ENCODE results near the gene MUC21. TPM values are rescaled to one million over a fixed set of nuclear protein-coding genes. Genes with fewer than 3 reads are reported as not detected.

The MUC21 gene
- total RNA-seq, 4 donors from 2014 or later = not detected

GRCh38 chr6:30942338-30943060 is 41.0 kb upstream of the MUC21 start:
- no peak for TF ChIP-seq POLR2A (IDR thresholded peaks at IDR 0.05)
- TF ChIP-seq, protein P1, sequence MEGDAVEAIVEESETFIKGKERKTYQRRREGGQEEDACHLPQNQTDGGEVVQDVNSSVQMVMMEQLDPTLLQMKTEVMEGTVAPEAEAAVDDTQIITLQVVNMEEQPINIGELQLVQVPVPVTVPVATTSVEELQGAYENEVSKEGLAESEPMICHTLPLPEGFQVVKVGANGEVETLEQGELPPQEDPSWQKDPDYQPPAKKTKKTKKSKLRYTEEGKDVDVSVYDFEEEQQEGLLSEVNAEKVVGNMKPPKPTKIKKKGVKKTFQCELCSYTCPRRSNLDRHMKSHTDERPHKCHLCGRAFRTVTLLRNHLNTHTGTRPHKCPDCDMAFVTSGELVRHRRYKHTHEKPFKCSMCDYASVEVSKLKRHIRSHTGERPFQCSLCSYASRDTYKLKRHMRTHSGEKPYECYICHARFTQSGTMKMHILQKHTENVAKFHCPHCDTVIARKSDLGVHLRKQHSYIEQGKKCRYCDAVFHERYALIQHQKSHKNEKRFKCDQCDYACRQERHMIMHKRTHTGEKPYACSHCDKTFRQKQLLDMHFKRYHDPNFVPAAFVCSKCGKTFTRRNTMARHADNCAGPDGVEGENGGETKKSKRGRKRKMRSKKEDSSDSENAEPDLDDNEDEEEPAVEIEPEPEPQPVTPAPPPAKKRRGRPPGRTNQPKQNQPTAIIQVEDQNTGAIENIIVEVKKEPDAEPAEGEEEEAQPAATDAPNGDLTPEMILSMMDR (IDR thresholded peaks at IDR 0.05) = no peak
- no peak overlapping the region for H3K4me3 ChIP-seq (ENCODE audit: low read depth, poor library complexity, severe bottlenecking)
- WGBS, 2 donors = 15 to 16% methylated on average over 15 of the region's 15 CpGs
- peak; percentile 50 to 87 for DNase-seq (ENCODE audit: low spot score in 2 of 2)
- intact Hi-C loops (cut with DNase I; ENCODE audit: low total_unique reads) = no loop called here

GRCh38 chr6:30944051-30944450 is 39.5 kb upstream of the MUC21 start:
- no peak for DNase-seq (ENCODE audit: low spot score in 2 of 2)
- 93 to 95% methylated on average over 4 of the region's 4 CpGs for WGBS, 2 donors
- H3K4me3 ChIP-seq (ENCODE audit: low read depth, poor library complexity, severe bottlenecking) = no peak overlapping the region
- no peak for TF ChIP-seq POLR2A (IDR thresholded peaks at IDR 0.05)
- TF ChIP-seq, protein P1 (IDR thresholded peaks at IDR 0.05) = no peak
- intact Hi-C loops (cut with DNase I; ENCODE audit: low total_unique reads) = no loop called here

DNA sequence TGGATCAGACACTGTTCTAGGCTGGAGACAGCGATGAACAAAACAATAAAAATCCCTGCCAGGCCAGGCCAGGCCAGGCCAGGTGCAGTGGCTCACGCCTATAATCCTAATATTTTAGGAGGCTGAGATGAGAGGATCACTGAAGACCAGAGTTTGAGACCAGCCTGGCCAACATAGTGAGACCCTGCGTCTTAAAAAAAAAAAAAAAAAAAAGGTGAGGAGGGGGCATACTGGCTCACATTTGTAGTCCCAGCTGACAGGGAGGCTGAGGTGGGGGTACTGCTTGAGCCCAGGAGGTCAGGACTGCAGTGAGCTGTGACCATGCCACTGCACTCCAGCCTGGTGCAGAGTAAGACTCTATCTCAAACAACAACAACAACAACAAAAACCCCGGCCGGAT is 38.2 kb upstream of the MUC21 start:
- TF ChIP-seq POLR2A (IDR thresholded peaks at IDR 0.05) = no peak
- TF ChIP-seq, protein P1 (IDR thresholded peaks at IDR 0.05) = no peak
- DNase-seq (ENCODE audit: low spot score in 2 of 2) = no peak
- intact Hi-C loops (cut with DNase I; ENCODE audit: low total_unique reads) = no loop called here
- 84 to 88% methylated on average over 5 of the region's 5 CpGs for WGBS, 2 donors
- H3K4me3 ChIP-seq (ENCODE audit: low read depth, poor library complexity, severe bottlenecking) = no peak overlapping the region

GRCh38 chr6:30947231-30947630 is 36.3 kb upstream of the MUC21 start:
- 82 to 88% methylated on average over 4 of the region's 4 CpGs for WGBS, 2 donors
- TF ChIP-seq, protein P1 (IDR thresholded peaks at IDR 0.05) = no peak
- TF ChIP-seq POLR2A (IDR thresholded peaks at IDR 0.05) = no peak
- H3K4me3 ChIP-seq (ENCODE audit: low read depth, poor library complexity, severe bottlenecking) = no peak overlapping the region
- DNase-seq (ENCODE audit: low spot score in 2 of 2) = no peak
- intact Hi-C loops (cut with DNase I; ENCODE audit: low total_unique reads) = no loop called here

- DNase-seq (ENCODE audit: low spot score in 2 of 2) = no peak
- TF ChIP-seq, protein P1 (IDR thresholded peaks at IDR 0.05) = no peak
- TF ChIP-seq POLR2A (IDR thresholded peaks at IDR 0.05) = no peak
- whole genome bisulfite sequencing, 2 donors = 96% methylated on average over 6 of the region's 6 CpGs
- intact Hi-C loops (cut with DNase I; ENCODE audit: low total_unique reads) = no loop called here
- H3K4me3 ChIP-seq (ENCODE audit: low read depth, poor library complexity, severe bottlenecking) = no peak overlapping the region
Observed at GRCh38 chr6:30948811-30949210, 34.7 kb upstream of the MUC21 start.

All from lower leg skin (tissue), 4 donors.